ENCODE measurements around the gene EIF2B4. TPM values are rescaled to one million over a fixed set of nuclear protein-coding genes. Genes with fewer than 3 reads are reported as not detected.

EIF2B4 gene
- total and polyA plus RNA-seq, 2 of the 13 experiments (the other 11 are each of a cell fraction or from before 2014, with no cell fraction given), result 91.5 to 96.4 TPM

DNA sequence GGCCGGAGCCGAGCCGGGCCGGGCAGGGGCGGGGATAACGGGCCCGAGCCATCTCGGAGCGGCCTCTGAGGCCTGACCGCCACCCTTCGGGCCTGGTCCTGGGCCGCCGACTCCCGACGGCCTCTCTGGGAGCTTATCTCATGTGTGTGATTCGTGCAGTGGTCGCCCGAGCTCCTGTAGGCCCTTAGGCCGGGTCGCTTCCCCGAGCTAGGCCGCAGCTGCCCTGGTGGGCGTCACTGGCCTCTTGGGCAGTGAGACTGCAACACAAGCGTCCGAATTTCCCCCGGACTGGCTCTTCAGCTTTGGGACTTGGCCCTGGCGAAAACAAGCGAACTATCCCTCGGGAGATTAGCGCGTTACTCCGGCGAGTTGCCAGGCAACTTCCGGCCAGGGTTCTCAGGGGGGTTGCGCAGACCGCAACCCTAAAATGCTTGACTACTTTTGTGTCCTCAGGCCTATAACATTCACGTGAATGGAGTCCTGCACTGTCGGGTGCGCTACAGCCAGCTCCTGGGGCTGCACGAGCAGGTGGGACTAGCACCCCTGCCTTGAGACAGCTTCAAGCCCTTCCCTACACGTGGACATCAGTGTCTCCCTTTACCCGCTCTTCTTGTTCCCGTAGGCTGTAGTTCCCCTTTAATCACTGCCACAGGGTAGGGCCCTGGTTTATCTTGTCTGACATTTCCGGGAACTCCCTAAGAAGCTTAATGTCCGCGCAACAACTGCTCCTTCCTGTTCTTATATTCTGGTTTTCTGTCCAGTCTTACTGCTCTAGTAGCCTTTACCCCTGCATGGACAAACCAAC is 880 bp upstream of the EIF2B4 start:
- no peaks in the 10 kb centered on the region for H3K9me3 ChIP-seq (ENCODE audit: low read length)
- CTCF ChIA-PET (ENCODE audit: low intra/inter-chr PET ratio, low total read pairs), result interaction anchor here (1.1 to 2.5 kb wide), 2 partner anchors 50 to 212 kb away, joined by 3 to 15 read pairs; partner anchors contain the start of gene ZNF512
- H3K9ac ChIP-seq (ENCODE audit: insufficient read depth, low read depth, low read length), result peak overlapping the region; percentile 97
- peak overlapping the region; percentile 83 for H3K27ac ChIP-seq (ENCODE audit: extremely low read length, insufficient read depth, low read length)
- no peak overlapping the region for H2AFZ ChIP-seq (ENCODE audit: low read length)
- no peaks in the 10 kb centered on the region; the same call in 1 of the 2 replicates for H4K20me1 ChIP-seq (ENCODE audit: insufficient read depth, low read length)
- peak; percentile 53 for ATAC-seq
- H3K4me1 ChIP-seq (ENCODE audit: insufficient read depth, low read length), result peaks cover 41% of the 10 kb centered on the region
- TSS peak; percentile 50 for BruUV-seq (replicated peaks)
- intact Hi-C loops (cut with micrococcal nuclease; ENCODE audit: unreplicated experiment), result loop anchor here (1.0 to 10.0 kb wide), 4 partner anchors 14 to 116 kb away; partner anchors contain the start of gene GTF3C2
- POLR2A ChIA-PET, result interaction anchor here (0.9 to 9.5 kb wide), 13 partner anchors 10 to 160 kb away, joined by 3 to 125 read pairs (median 6); partner anchors contain the start of genes ATRAID, GTF3C2, MPV17 and NRBP1
- peaks cover 30 to 66% of the 10 kb centered on the region in 2 experiments for H3K36me3 ChIP-seq (replicated peaks in 1 of 2; ENCODE audit: control insufficient read depth in 1 of 2, insufficient read depth in 2 of 2, low read length in 2 of 2)
- H3K79me2 ChIP-seq (ENCODE audit: insufficient read depth, low read length), result peaks cover 54% of the 10 kb centered on the region
- in situ Hi-C loops (cut with HindIII; ENCODE audit: extremely low pct_ligation_motif_present, low pct_unique_long_range_greater_than_20kb), result loop anchor here (5.0 kb wide), 1 partner anchor 49 kb away; the partner anchor contains the start of gene MPV17
- 1% methylated on average over 22 of the region's 46 CpGs for WGBS (ENCODE audit: low lambda C conversion rate)
- no peaks in the 10 kb centered on the region; a peak in 1 of 5 replicates for H3K27me3 ChIP-seq (ENCODE audit: control insufficient read depth in 1 of 2, insufficient read depth in 2 of 2, low read length in 2 of 2)
- FAIRE-seq, result no peak
- DNase-seq (ENCODE audit: low spot score), result no peak
- peak overlapping the region; percentile 85 to 96 (median 95) for H3K4me3 ChIP-seq (replicated peaks in 1 of 3; ENCODE audit: insufficient read depth in 1 of 3, low read depth in 2 of 3, low read length in 3 of 3)
- H3K4me2 ChIP-seq (ENCODE audit: low read depth, low read length), result peak overlapping the region; percentile 99
- TF ChIP-seq ZNF251 (CRISPR knock-in tag; IDR thresholded peaks at IDR 0.05) (peak; percentile 80; the same call in 1 of the 2 replicates), E2F1 (CRISPR knock-in tag; IDR thresholded peaks at IDR 0.05) (no peak), SNAPC2 (CRISPR knock-in tag; IDR thresholded peaks at IDR 0.05) (peak; percentile 73; the same call in 1 of the 2 replicates), GZF1 (CRISPR knock-in tag; IDR thresholded peaks at IDR 0.05) (peak; percentile 75; the same call in 1 of the 2 replicates), ZNF879 (CRISPR knock-in tag; IDR thresholded peaks at IDR 0.05) (0 out of 2 replicates have a peak, but pooled peaks have one; percentile 81), HNRNPLL (IDR thresholded peaks at IDR 0.05; ENCODE audit: low read depth, low read length, poor library complexity, severe bottlenecking) (peak; percentile 26), ZNF670 (CRISPR knock-in tag; IDR thresholded peaks at IDR 0.05; ENCODE audit: borderline replicate concordance) (peak; percentile 6; the same call in 1 of the 2 replicates), ZFAT (CRISPR knock-in tag; conservative IDR thresholded peaks at IDR 0.05) (0 out of 2 replicates have a peak, but pooled peaks have one; percentile 15), POGZ (CRISPR knock-in tag; IDR thresholded peaks at IDR 0.05) (no peak), ZIK1 (CRISPR knock-in tag; IDR thresholded peaks at IDR 0.05; ENCODE audit: borderline replicate concordance, low read depth) (0 out of 2 replicates have a peak, but pooled peaks have one; percentile 9), ZNF441 (CRISPR knock-in tag; IDR thresholded peaks at IDR 0.05; ENCODE audit: borderline replicate concordance) (peak; percentile 39; the same call in 1 of the 2 replicates), ZNF205 (CRISPR knock-in tag; IDR thresholded peaks at IDR 0.05) (no peak), MXD4 (CRISPR knock-in tag; IDR thresholded peaks at IDR 0.05) (peak; percentile 35; the same call in 1 of the 2 replicates), ZNF605 (CRISPR knock-in tag; IDR thresholded peaks at IDR 0.05) (0 out of 2 replicates have a peak, but pooled peaks have one; percentile 49), FOXC1 (CRISPR knock-in tag; IDR thresholded peaks at IDR 0.05; ENCODE audit: borderline replicate concordance) (0 out of 2 replicates have a peak, but pooled peaks have one; percentile 31)
- TF ChIP-seq, protein P1, sequence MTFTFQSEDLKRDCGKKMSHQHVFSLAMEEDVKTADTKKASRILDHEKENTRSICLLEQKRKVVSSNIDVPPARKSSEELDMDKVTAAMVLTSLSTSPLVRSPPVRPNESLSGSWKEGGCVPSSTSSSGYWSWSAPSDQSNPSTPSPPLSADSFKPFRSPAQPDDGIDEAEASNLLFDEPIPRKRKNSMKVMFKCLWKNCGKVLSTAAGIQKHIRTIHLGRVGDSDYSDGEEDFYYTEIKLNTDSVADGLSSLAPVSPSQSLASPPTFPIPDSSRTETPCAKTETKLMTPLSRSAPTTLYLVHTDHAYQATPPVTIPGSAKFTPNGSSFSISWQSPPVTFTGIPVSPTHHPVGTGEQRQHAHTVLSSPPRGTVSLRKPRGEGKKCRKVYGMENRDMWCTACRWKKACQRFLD (CRISPR knock-in tag; IDR thresholded peaks at IDR 0.05; ENCODE audit: borderline replicate concordance), result peak; percentile 16; the same call in 1 of the 2 replicates
- TF ChIP-seq, protein P2, sequence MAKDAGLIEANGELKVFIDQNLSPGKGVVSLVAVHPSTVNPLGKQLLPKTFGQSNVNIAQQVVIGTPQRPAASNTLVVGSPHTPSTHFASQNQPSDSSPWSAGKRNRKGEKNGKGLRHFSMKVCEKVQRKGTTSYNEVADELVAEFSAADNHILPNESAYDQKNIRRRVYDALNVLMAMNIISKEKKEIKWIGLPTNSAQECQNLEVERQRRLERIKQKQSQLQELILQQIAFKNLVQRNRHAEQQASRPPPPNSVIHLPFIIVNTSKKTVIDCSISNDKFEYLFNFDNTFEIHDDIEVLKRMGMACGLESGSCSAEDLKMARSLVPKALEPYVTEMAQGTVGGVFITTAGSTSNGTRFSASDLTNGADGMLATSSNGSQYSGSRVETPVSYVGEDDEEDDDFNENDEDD (CRISPR knock-in tag; IDR thresholded peaks at IDR 0.05; ENCODE audit: borderline replicate concordance), result peak; percentile 70; the same call in 1 of the 2 replicates
- TF ChIP-seq, protein P3, sequence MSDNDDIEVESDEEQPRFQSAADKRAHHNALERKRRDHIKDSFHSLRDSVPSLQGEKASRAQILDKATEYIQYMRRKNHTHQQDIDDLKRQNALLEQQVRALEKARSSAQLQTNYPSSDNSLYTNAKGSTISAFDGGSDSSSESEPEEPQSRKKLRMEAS (IDR thresholded peaks at IDR 0.05), result peak; percentile 93
